ENCODE measurements around the gene EFCAB14. TPM values are rescaled to one million over a fixed set of nuclear protein-coding genes. Genes with fewer than 3 reads are reported as not detected.

EFCAB14 gene
- total RNA-seq, 1 experiment from 2014 or later: 52.5 TPM

- H3K79me2 ChIP-seq (ENCODE audit: insufficient read depth, low read length): no peaks in the 10 kb centered on the region; the same call in 1 of the 2 replicates
- BruUV-seq (replicated peaks): no TSS peak
- no peak overlapping the region for H3K9ac ChIP-seq (ENCODE audit: low read length)
- H4K20me1 ChIP-seq (ENCODE audit: insufficient read depth): no peaks in the 10 kb centered on the region
- no peak overlapping the region for H3K4me2 ChIP-seq (ENCODE audit: low read length)
- H2AFZ ChIP-seq (ENCODE audit: low read depth, low read length, poor library complexity, severe bottlenecking): no peak overlapping the region
- no peak for ATAC-seq
- no peaks in the 10 kb centered on the region for H3K9me3 ChIP-seq (ENCODE audit: control insufficient read depth in 1 of 2, insufficient read depth in 1 of 2, low read depth in 1 of 2, low read length in 2 of 2)
- ChIA-PET CTCF (interaction anchor here (1.3 to 2.0 kb wide), 3 partner anchors 93 to 277 kb away, joined by 4 to 5 read pairs (median 4); no protein-coding TSS in a partner anchor), RAD21 (ENCODE audit: low non-redundant PET in 1 of 2, low total read pairs in 2 of 2, uncharacterized antibody in 2 of 2, unreplicated experiment in 2 of 2) (interaction anchor here in 1 of 2 experiments (1.2 kb wide), 1 partner anchor 107 kb away, joined by 3 read pairs; the partner anchor contains the start of gene MOB3C), POLR2A (no interaction called here)
- no peaks in the 10 kb centered on the region; the same call in 1 of the 2 replicates for H3K27me3 ChIP-seq (ENCODE audit: insufficient read depth, low read length)
- H3K36me3 ChIP-seq (ENCODE audit: control insufficient read depth in 1 of 2, insufficient read depth in 2 of 2, low read length in 2 of 2): no peaks in the 10 kb centered on the region
- no peak for TF ChIP-seq SRF (IDR thresholded peaks at IDR 0.05; ENCODE audit: low read depth)
- no peak for TF ChIP-seq ZBTB33 (IDR thresholded peaks at IDR 0.05; ENCODE audit: extremely low read depth, insufficient replicate concordance, low read length)
- TF ChIP-seq ELF1 (IDR thresholded peaks at IDR 0.05; ENCODE audit: borderline replicate concordance, low read depth): no peak
- no peak for TF ChIP-seq EZH2phosphoT487 (IDR thresholded peaks at IDR 0.05; ENCODE audit: borderline replicate concordance)
- no peak for TF ChIP-seq ZNF274 (IDR thresholded peaks at IDR 0.05; ENCODE audit: low read depth, low read length)
- no peak for TF ChIP-seq CTCF (IDR thresholded peaks at IDR 0.05 in 2 of 3, conservative IDR thresholded peaks at IDR 0.05 in 1 of 3; ENCODE audit: borderline replicate concordance in 1 of 3, insufficient read depth in 1 of 3, low read depth in 2 of 3, low read length in 2 of 3)
- TF ChIP-seq SP1 (IDR thresholded peaks at IDR 0.05; ENCODE audit: low read depth): no peak
- no peak for TF ChIP-seq CBX3 (IDR thresholded peaks at IDR 0.05; ENCODE audit: low read depth)
- no peak for TF ChIP-seq FOSL1 (IDR thresholded peaks at IDR 0.05; ENCODE audit: low read depth)
- no peak for TF ChIP-seq MAX (IDR thresholded peaks at IDR 0.05)
- no peak for TF ChIP-seq CEBPB (IDR thresholded peaks at IDR 0.05; ENCODE audit: low read depth)
- no peak for TF ChIP-seq RAD21 (IDR thresholded peaks at IDR 0.05; ENCODE audit: low read depth)
- no peak for TF ChIP-seq YY1 (IDR thresholded peaks at IDR 0.05; ENCODE audit: extremely low read depth, insufficient replicate concordance, low read depth, low read length)
- TF ChIP-seq POLR2AphosphoS5 (IDR thresholded peaks at IDR 0.05; ENCODE audit: low read depth, low read length): no peak
- intact Hi-C loops (cut with micrococcal nuclease): no loop called here
- no peak overlapping the region for H3K27ac ChIP-seq (ENCODE audit: low read depth, low read length)
- no peaks in the 10 kb centered on the region for H3K9me2 ChIP-seq (ENCODE audit: insufficient read depth)
- peaks cover 6 to 14% of the 10 kb centered on the region in 2 experiments for H3K4me1 ChIP-seq (ENCODE audit: control insufficient read depth in 1 of 2, insufficient read depth in 2 of 2, low read length in 2 of 2)
- no peak overlapping the region for H3K4me3 ChIP-seq (replicated peaks in 1 of 2; ENCODE audit: low read depth in 1 of 2, low read length in 2 of 2)
- no peak for DNase-seq (ENCODE audit: low read depth, low spot score)
Measured at GRCh38 chr1:46723901-46724300, 5.0 kb upstream of the EFCAB14 start.
